HepG2 (cell line): ENCODE data around the gene KIF23. TPM values are rescaled to one million over a fixed set of nuclear protein-coding genes. Genes with fewer than 3 reads are reported as not detected.

ENCODE experiments used
- E2F1 ChIP-seq: sonication (generic); formaldehyde crosslinking; IDR thresholded peaks from 2 replicates; pipeline ENCODE4 v1.5.0; 2020; ENCODE audit warnings: missing genetic modification reagents
- FOSL2 ChIP-seq: sonication (generic); formaldehyde crosslinking; IDR thresholded peaks from 2 replicates; pipeline ENCODE4 v1.4.0; 2020; ENCODE audit warnings: missing genetic modification reagents
- IKZF5 ChIP-seq: IDR thresholded peaks from 2 replicates; pipeline ENCODE4 v1.6.1; 2018; ENCODE audit warnings: missing genetic modification reagents, mild to moderate bottlenecking, missing compliant biosample characterization
- MAFF ChIP-seq: IDR thresholded peaks from 2 replicates; pipeline ENCODE4 v1.6.1; 2011; ENCODE audit warnings: low read depth, low read length, improper control_type of control experiment
- SIN3A ChIP-seq: IDR thresholded peaks from 2 replicates; pipeline ENCODE4 v1.6.1; 2011; ENCODE audit warnings: low read depth, mild to moderate bottlenecking, control low read depth, low read length, borderline replicate concordance
- SNAPC2 ChIP-seq: sonication (generic); formaldehyde crosslinking; IDR thresholded peaks from 2 replicates; pipeline ENCODE4 v1.8.1; 2022; ENCODE audit warnings: mild to moderate bottlenecking, missing genetic modification reagents
- STAT6 ChIP-seq: sonication (generic); formaldehyde crosslinking; IDR thresholded peaks from 2 replicates; pipeline ENCODE4 v1.4.0; 2020; ENCODE audit warnings: missing genetic modification reagents, mild to moderate bottlenecking, borderline replicate concordance
- TBX2 ChIP-seq: sonication (generic); formaldehyde crosslinking; IDR thresholded peaks from 2 replicates; pipeline ENCODE4 v1.5.0; 2020; ENCODE audit warnings: missing genetic modification reagents, mild to moderate bottlenecking, borderline replicate concordance
- ZNF256 ChIP-seq: sonication (generic); formaldehyde crosslinking; conservative IDR thresholded peaks from 2 replicates; pipeline ENCODE4 v1.4.0; 2020; ENCODE audit warnings: missing genetic modification reagents
- ZNF318 ChIP-seq: sonication (generic); formaldehyde crosslinking; IDR thresholded peaks from 2 replicates; pipeline ENCODE4 v1.4.0; 2020; ENCODE audit warnings: mild to moderate bottlenecking, missing genetic modification reagents
- ZNF367 ChIP-seq: sonication (generic); formaldehyde crosslinking; IDR thresholded peaks from 2 replicates; pipeline ENCODE4 v1.4.0; 2020; ENCODE audit warnings: missing genetic modification reagents, borderline replicate concordance
- ZSCAN30 ChIP-seq: sonication (generic); formaldehyde crosslinking; IDR thresholded peaks from 2 replicates; pipeline ENCODE4 v1.5.0; 2020; ENCODE audit warnings: mild to moderate bottlenecking, missing genetic modification reagents
- polyA plus RNA-seq, 8 experiments: library from polyadenylated mRNA; depleted of rRNA in 3 of 8; stranded (reverse) in 7 of 8; unstranded in 1 of 8; fragments of >200 nt; fragmentation: Illumina TruSeq in 4 of 8; extraction: Trizol in 4 of 8; gene quantifications; 2 replicates each; pipeline versions ENCODE4 v1.2.1 to v1.2.3, GENCODE V29; 2011 to 2016; ENCODE audit warnings: low read depth in 4 of 8, missing spikeins in 1 of 8, mixed read lengths in 1 of 8; ENCODE audit not compliant: insufficient read depth in 1 of 8
- total RNA-seq, 5 experiments: library from RNA; depleted of rRNA; stranded (reverse); fragments of >200 nt; fragmentation: Illumina TruSeq; extraction: Trizol; gene quantifications; 2 replicates each; pipeline ENCODE4 v1.2.3, GENCODE V29; 2016; ENCODE audit warnings: low read depth in 1 of 5

Gene KIF23
- total and polyA plus RNA-seq, 2 of the 13 experiments (the other 11 are each of a cell fraction or from before 2014, with no cell fraction given): 11.3 to 38.1 TPM

GRCh38 chr15:69452692-69453521 lies 38.8 kb downstream of the KIF23 start, which contains the start of gene RPLP1 (continued):
- TF ChIP-seq ZNF318 (CRISPR knock-in tag): peak; percentile 35; the same call in 1 of the 2 replicates
- TF ChIP-seq IKZF5 (CRISPR knock-in tag): 0 out of 2 replicates have a peak, but pooled peaks have one; percentile 18
- no peak; the same call in 1 of the 2 replicates for TF ChIP-seq ZNF367 (CRISPR knock-in tag)
- TF ChIP-seq FOSL2: peak; percentile 67
- no peak; the same call in 1 of the 2 replicates for TF ChIP-seq STAT6
- TF ChIP-seq ZSCAN30: no peak
- TF ChIP-seq SNAPC2 (CRISPR knock-in tag): peak; percentile 91; the same call in 1 of the 2 replicates
- TF ChIP-seq E2F1 (CRISPR knock-in tag): peak; percentile 72
- no peak for TF ChIP-seq MAFF
- TF ChIP-seq ZNF256 (CRISPR knock-in tag): 0 out of 2 replicates have a peak, but pooled peaks have one; percentile 19
- peak; percentile 91; the same call in 1 of the 2 replicates for TF ChIP-seq SIN3A
- TF ChIP-seq TBX2 (CRISPR knock-in tag): peak; percentile 56
